SU-DHL-6 (cell line): Measurements from ENCODE around the gene NSUN4.

Source experiments
- H2AFZ ChIP-seq: fragments of 200-600 bp; sonication (generic); 2 replicates; pipeline ENCODE4 v1.6.1; 2014; ENCODE audit warnings: low read depth, mild to moderate bottlenecking, moderate library complexity, mixed read lengths, antibody characterized with exemption, low read length; ENCODE audit not compliant: severe bottlenecking
- H3F3A ChIP-seq: fragments of 200-600 bp; shearing (Covaris generic); 2 replicates; pipeline ENCODE4 v1.6.0; 2016; ENCODE audit warnings: antibody characterized with exemption, mild to moderate bottlenecking; ENCODE audit not compliant: insufficient read depth
- H3K27ac ChIP-seq: fragments of 200-600 bp; sonication (generic); 2 replicates; pipeline ENCODE4 v1.5.1; 2016; ENCODE audit warnings: low read depth, mild to moderate bottlenecking, low read length, moderate library complexity, mixed read lengths
- H3K27me3 ChIP-seq: fragments of 200-600 bp; sonication (generic), shearing (Covaris generic); 2 replicates; pipeline ENCODE4 v1.6.0; 2014; ENCODE audit warnings: mild to moderate bottlenecking, low read length
- H3K36me3 ChIP-seq: fragments of 200-600 bp; sonication (generic); 2 replicates; pipeline ENCODE4 v1.6.1; 2014; ENCODE audit warnings: mild to moderate bottlenecking, low read length, mixed read lengths
- H3K4me2 ChIP-seq: fragments of 300-600, 200-600 bp; shearing (Covaris generic), sonication (generic); 2 replicates; pipeline ENCODE4 v1.6.0; 2014; ENCODE audit warnings: low read length, low read depth, mild to moderate bottlenecking; ENCODE audit not compliant: poor library complexity, severe bottlenecking
- H3K4me3 ChIP-seq: fragments of 200-600 bp; sonication (generic); 2 replicates; pipeline ENCODE4 v1.5.1; 2014; ENCODE audit warnings: antibody characterized with exemption, low read length, mild to moderate bottlenecking, mixed read lengths; ENCODE audit not compliant: insufficient read depth, poor library complexity, severe bottlenecking
- H3K79me2 ChIP-seq: fragments of 200-600 bp; sonication (generic); 2 replicates; pipeline ENCODE4 v1.6.1; 2014; ENCODE audit warnings: mild to moderate bottlenecking, low read length, moderate library complexity; ENCODE audit not compliant: insufficient read depth
- H3K9ac ChIP-seq: fragments of 200-600 bp; sonication (generic); 2 replicates; pipeline ENCODE4 v1.7.0; 2014; ENCODE audit warnings: mild to moderate bottlenecking, low read length
- H3K9me2 ChIP-seq: fragments of 200-600 bp; sonication (generic); replicated peaks from 2 replicates; pipeline ENCODE4 v1.6.1; 2014; ENCODE audit warnings: low read length; ENCODE audit not compliant: insufficient read depth
- H3K9me3 ChIP-seq: fragments of 200-600 bp; sonication (generic); 2 replicates; pipeline ENCODE4 v1.6.1; 2014; ENCODE audit warnings: low read length, mixed read lengths; ENCODE audit not compliant: insufficient read depth
- H4K20me1 ChIP-seq: fragments of 200-600 bp; sonication (generic); 2 replicates; pipeline ENCODE4 v1.6.1; 2014; ENCODE audit warnings: low read depth, mild to moderate bottlenecking, antibody characterized with exemption, low read length, moderate library complexity, mixed read lengths
- CTCF ChIP-seq: fragments of 200-600 bp; sonication (generic); IDR thresholded peaks from one replicate; pipeline ENCODE4 v1.5.1; 2017; ENCODE audit warnings: antibody characterized with exemption, mild to moderate bottlenecking, low read length, moderate library complexity; ENCODE audit not compliant: insufficient read depth, poor library complexity, severe bottlenecking
- EZH2phosphoT487 ChIP-seq: fragments of 200-600 bp; sonication (generic), shearing (Covaris generic); conservative IDR thresholded peaks from 2 replicates; pipeline ENCODE4 v1.6.1; 2018; ENCODE audit warnings: mild to moderate bottlenecking, antibody characterized with exemption, low read length, moderate library complexity, mixed read lengths

Gene NSUN4

GRCh38 chr1:46341222-46342083 is 846 bp downstream of the NSUN4 start:
- Histone ChIP-seq H3K27me3 (no peaks in the 10 kb centered on the region), H3K4me2 (peak overlapping the region; percentile 99), H3K9ac (peak overlapping the region; percentile 82), H3K9me3 (no peaks in the 10 kb centered on the region), H3K9me2 (no peaks in the 10 kb centered on the region), H3K36me3 (no peaks in the 10 kb centered on the region), H2AFZ (no peak overlapping the region), H4K20me1 (no peaks in the 10 kb centered on the region), H3F3A (peaks cover 10% of the 10 kb centered on the region; the same call in 1 of the 2 replicates), H3K27ac (peak overlapping the region; percentile 85), H3K79me2 (peaks cover 34% of the 10 kb centered on the region), H3K4me3 (peak overlapping the region; percentile 95)
- TF ChIP-seq EZH2phosphoT487 = no peak
- no peak for TF ChIP-seq CTCF

- H4K20me1 ChIP-seq = no peaks in the 10 kb centered on the region
- no peak overlapping the region for H3K27ac ChIP-seq
- H3K4me3 ChIP-seq = no peak overlapping the region
- peaks cover 34% of the 10 kb centered on the region for H3K79me2 ChIP-seq
- no peaks in the 10 kb centered on the region for H3K36me3 ChIP-seq
- H3K9me3 ChIP-seq = no peaks in the 10 kb centered on the region
- H3K9me2 ChIP-seq = no peaks in the 10 kb centered on the region
- peak overlapping the region; percentile 99 for H3K4me2 ChIP-seq
- H3F3A ChIP-seq = peaks cover 10% of the 10 kb centered on the region; the same call in 1 of the 2 replicates
- no peak overlapping the region for H2AFZ ChIP-seq
- no peaks in the 10 kb centered on the region for H3K27me3 ChIP-seq
- no peak overlapping the region for H3K9ac ChIP-seq
- TF ChIP-seq CTCF = peak; percentile 17
- no peak for TF ChIP-seq EZH2phosphoT487
Measured at GRCh38 chr1:46342084-46342656, 1.6 kb downstream of the NSUN4 start.

- Histone ChIP-seq H3K9ac (no peak overlapping the region), H3K4me3 (no peak overlapping the region), H3K4me2 (no peak overlapping the region), H3K9me2 (no peaks in the 10 kb centered on the region), H3K9me3 (no peaks in the 10 kb centered on the region), H3F3A (peaks cover 16% of the 10 kb centered on the region; the same call in 1 of the 2 replicates), H2AFZ (no peak overlapping the region), H3K27ac (no peak overlapping the region), H3K79me2 (peaks cover 34% of the 10 kb centered on the region), H3K27me3 (no peaks in the 10 kb centered on the region), H3K36me3 (no peaks in the 10 kb centered on the region), H4K20me1 (no peaks in the 10 kb centered on the region)
- no peak for TF ChIP-seq EZH2phosphoT487
- no peak for TF ChIP-seq CTCF
Measured at GRCh38 chr1:46342677-46343350, 2.2 kb downstream of the NSUN4 start.
